ENCODE results near the gene EXOC4. TPM values are rescaled to one million over a fixed set of nuclear protein-coding genes. Genes with fewer than 3 reads are reported as not detected.

EXOC4 gene
- total and polyA plus RNA-seq, 7 donors, result 7.6 to 63.0 (median 29.1) TPM

DNA sequence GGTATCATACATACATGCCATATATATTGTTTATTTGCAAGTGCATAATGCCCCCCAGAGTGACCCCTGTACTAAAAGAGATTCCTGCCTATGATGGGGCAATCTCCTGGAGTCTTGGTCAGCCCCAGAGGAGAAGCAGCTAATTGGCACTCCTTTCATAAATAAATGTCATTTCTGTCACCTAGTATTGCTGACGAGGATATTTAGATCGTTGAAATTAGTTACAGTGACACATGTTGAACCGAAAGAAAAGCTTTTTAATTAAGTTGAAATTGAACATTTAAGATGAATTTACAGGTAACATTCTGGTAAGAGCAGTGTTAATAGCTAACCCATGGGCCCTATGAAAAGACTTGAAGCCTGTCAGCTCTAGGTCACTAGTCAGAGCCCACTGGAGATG is 663.7 kb downstream of the EXOC4 start:
- Histone ChIP-seq H3K4me3 (no peak overlapping the region), H3K4me1 (no peaks in the 10 kb centered on the region), H3K27ac (no peak overlapping the region), H3K9me3 (peaks cover 8% of the 10 kb centered on the region), H3K36me3 (ENCODE audit: insufficient read depth in 1 of 2, low read depth in 1 of 2) (peaks cover 0 to 11% of the 10 kb centered on the region in 2 donors), H3K27me3 (ENCODE audit: insufficient read depth in 3 of 3, low read length in 2 of 3) (no peaks in the 10 kb centered on the region)
- 95 to 96% (median 96%) methylated on average over 3 of the region's 3 CpGs for WGBS, 3 donors
- TF ChIP-seq, protein P1, sequence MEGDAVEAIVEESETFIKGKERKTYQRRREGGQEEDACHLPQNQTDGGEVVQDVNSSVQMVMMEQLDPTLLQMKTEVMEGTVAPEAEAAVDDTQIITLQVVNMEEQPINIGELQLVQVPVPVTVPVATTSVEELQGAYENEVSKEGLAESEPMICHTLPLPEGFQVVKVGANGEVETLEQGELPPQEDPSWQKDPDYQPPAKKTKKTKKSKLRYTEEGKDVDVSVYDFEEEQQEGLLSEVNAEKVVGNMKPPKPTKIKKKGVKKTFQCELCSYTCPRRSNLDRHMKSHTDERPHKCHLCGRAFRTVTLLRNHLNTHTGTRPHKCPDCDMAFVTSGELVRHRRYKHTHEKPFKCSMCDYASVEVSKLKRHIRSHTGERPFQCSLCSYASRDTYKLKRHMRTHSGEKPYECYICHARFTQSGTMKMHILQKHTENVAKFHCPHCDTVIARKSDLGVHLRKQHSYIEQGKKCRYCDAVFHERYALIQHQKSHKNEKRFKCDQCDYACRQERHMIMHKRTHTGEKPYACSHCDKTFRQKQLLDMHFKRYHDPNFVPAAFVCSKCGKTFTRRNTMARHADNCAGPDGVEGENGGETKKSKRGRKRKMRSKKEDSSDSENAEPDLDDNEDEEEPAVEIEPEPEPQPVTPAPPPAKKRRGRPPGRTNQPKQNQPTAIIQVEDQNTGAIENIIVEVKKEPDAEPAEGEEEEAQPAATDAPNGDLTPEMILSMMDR (IDR thresholded peaks at IDR 0.05), result no peak
- DNase-seq (no peak), ATAC-seq (no peak)
- intact Hi-C loops (cut with DNase I), result no loop called here

- ATAC-seq, result no peak
- DNase-seq, result no peak
- Histone ChIP-seq H3K27me3 (ENCODE audit: insufficient read depth in 3 of 3, low read length in 2 of 3) (no peaks in the 10 kb centered on the region), H3K4me3 (no peak overlapping the region), H3K9me3 (peaks cover 12% of the 10 kb centered on the region), H3K27ac (no peak overlapping the region), H3K36me3 (ENCODE audit: insufficient read depth in 1 of 2, low read depth in 1 of 2) (peaks cover 0 to 11% of the 10 kb centered on the region in 2 donors), H3K4me1 (no peaks in the 10 kb centered on the region)
- TF ChIP-seq, protein P1 (IDR thresholded peaks at IDR 0.05), result no peak
- intact Hi-C loops (cut with DNase I), result no loop called here
These were observed 666.9 kb downstream of the EXOC4 start for GRCh38 chr7:133919810-133920209.

DNA sequence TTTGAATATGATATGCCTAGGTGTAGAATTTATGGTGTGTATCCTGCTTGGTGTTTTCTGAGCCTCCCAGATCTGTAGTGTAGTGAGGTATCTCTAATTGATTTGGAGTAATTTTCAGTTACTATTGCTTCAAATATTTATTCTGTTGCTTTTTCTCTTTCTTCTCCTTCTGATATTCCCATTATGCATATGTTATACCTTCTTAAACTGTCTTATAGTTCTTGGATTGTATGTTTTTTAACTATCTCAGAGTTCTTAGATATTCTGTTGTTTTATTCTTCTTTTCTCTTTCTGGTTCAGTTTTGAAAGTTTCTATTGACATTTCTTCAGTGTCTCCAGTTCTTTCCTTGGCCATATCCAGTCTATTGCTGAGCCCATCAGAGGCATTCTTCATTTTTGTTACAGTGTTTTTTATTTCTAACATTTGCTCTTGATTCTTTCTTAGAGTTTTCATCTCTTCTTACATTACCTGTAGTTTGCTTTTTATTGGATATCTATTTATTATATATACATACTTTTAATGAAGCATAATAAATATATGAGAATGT is 668.8 kb downstream of the EXOC4 start:
- no peak overlapping the region for H3K4me3 ChIP-seq
- intact Hi-C loops (cut with DNase I), result no loop called here
- ATAC-seq, result no peak
- H3K27ac ChIP-seq, result no peak overlapping the region
- H3K9me3 ChIP-seq, result peaks cover 12% of the 10 kb centered on the region
- TF ChIP-seq, protein P1 (IDR thresholded peaks at IDR 0.05), result no peak
- DNase-seq, result no peak
- H3K36me3 ChIP-seq (ENCODE audit: insufficient read depth in 1 of 2, low read depth in 1 of 2), result peaks cover 0 to 11% of the 10 kb centered on the region in 2 donors
- no peaks in the 10 kb centered on the region for H3K27me3 ChIP-seq (ENCODE audit: insufficient read depth in 3 of 3, low read length in 2 of 3)
- no peaks in the 10 kb centered on the region for H3K4me1 ChIP-seq

GRCh38 chr7:133923974-133924373 is 671.1 kb downstream of the EXOC4 start:
- DNase-seq (no peak), ATAC-seq (no peak)
- Histone ChIP-seq H3K9me3 (peaks cover 12% of the 10 kb centered on the region), H3K4me3 (no peak overlapping the region), H3K27me3 (ENCODE audit: insufficient read depth in 3 of 3, low read length in 2 of 3) (no peaks in the 10 kb centered on the region), H3K36me3 (ENCODE audit: insufficient read depth in 1 of 2, low read depth in 1 of 2) (peaks cover 0 to 1% of the 10 kb centered on the region in 2 donors), H3K4me1 (no peaks in the 10 kb centered on the region), H3K27ac (no peak overlapping the region)
- TF ChIP-seq, protein P1 (IDR thresholded peaks at IDR 0.05), result no peak
- WGBS, 3 donors, result 91 to 95% (median 94%) methylated on average over 4 of the region's 4 CpGs
- intact Hi-C loops (cut with DNase I), result no loop called here

DNA sequence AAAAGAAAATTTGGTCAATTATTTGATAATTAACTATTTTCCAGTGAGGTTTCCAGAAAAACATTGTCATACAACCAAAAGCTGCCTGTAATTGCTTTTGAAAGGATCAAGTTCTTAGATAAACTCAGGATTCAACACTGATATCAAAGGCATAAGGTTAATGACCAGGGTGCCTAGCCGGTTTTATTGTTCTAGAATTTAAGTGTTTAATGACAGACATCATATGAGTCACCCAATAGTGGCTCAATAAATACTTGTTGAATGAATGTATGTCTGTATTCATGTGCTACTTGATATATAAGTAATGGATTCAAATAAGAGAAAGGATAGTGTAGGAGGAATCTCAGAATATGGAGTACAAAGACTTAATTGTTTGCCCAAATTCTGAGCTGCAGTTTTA is 678.2 kb downstream of the EXOC4 start:
- DNase-seq (no peak), ATAC-seq (no peak)
- intact Hi-C loops (cut with DNase I), result no loop called here
- no peak overlapping the region for H3K4me3 ChIP-seq
- no peaks in the 10 kb centered on the region for H3K4me1 ChIP-seq
- H3K27ac ChIP-seq, result no peak overlapping the region
- TF ChIP-seq, protein P1 (IDR thresholded peaks at IDR 0.05), result no peak
- no peaks in the 10 kb centered on the region for H3K36me3 ChIP-seq (ENCODE audit: insufficient read depth in 1 of 2, low read depth in 1 of 2)
- 64 to 77% (median 69%) methylated on average over 1 of the region's 1 CpG for WGBS, 3 donors
- H3K9me3 ChIP-seq, result no peaks in the 10 kb centered on the region
- no peaks in the 10 kb centered on the region for H3K27me3 ChIP-seq (ENCODE audit: insufficient read depth in 3 of 3, low read length in 2 of 3)
